ENCODE data around the gene DNLZ. TPM values are rescaled to one million over a fixed set of nuclear protein-coding genes. Genes with fewer than 3 reads are reported as not detected.

Gene DNLZ
- polyA plus RNA-seq, 1 of the 3 experiments (the other 2 are of a cell fraction): 40.6 TPM

GRCh38 chr9:136391737-136392537 lies 28.4 kb upstream of the DNLZ start (continued):
- no peak for TF ChIP-seq REST (IDR thresholded peaks at IDR 0.05; ENCODE audit: low read depth, low read length)
- no peak for TF ChIP-seq SMC3 (IDR thresholded peaks at IDR 0.05; ENCODE audit: low read depth, low read length)

- H3K36me3 ChIP-seq (replicated peaks in 1 of 2; ENCODE audit: control insufficient read depth in 1 of 2, insufficient read depth in 2 of 2, low read length in 1 of 2): peaks cover 39 to 61% of the 10 kb centered on the region in 2 experiments
- CTCF ChIA-PET: interaction anchor here (1.1 to 2.6 kb wide), 5 partner anchors 11 to 77 kb away, joined by 3 to 11 read pairs (median 8); partner anchors contain the start of genes DNLZ and SNAPC4
These were observed 25.9 kb upstream of the DNLZ start for GRCh38 chr9:136389396-136389795.

More at GRCh38 chr9:136389396-136389795, 25.9 kb upstream of the DNLZ start:
- WGBS (ENCODE audit: low lambda C conversion rate): 94% methylated on average over 12 of the region's 14 CpGs
- Histone ChIP-seq H3K4me3 (ENCODE audit: low read depth in 2 of 2, low read length in 1 of 2) (no peak overlapping the region), H3K79me2 (ENCODE audit: insufficient read depth) (0 out of 2 replicates have a peak, but pooled peaks cover 9% of the 10 kb centered on the region), H3K9me2 (no peaks in the 10 kb centered on the region), H3F3A (replicated peaks; ENCODE audit: insufficient read depth) (peaks cover 10% of the 10 kb centered on the region), H3K27me3 (ENCODE audit: insufficient read depth) (no peaks in the 10 kb centered on the region), H3K4me2 (no peak overlapping the region), H4K20me1 (ENCODE audit: insufficient read depth) (no peaks in the 10 kb centered on the region), H3K4me1 (ENCODE audit: control insufficient read depth in 1 of 2, insufficient read depth in 2 of 2, low read depth in 1 of 2, low read length in 1 of 2) (no peaks in the 10 kb centered on the region), H3K9ac (no peak overlapping the region), H2AFZ (ENCODE audit: low read depth) (no peak overlapping the region), H3K9me3 (no peaks in the 10 kb centered on the region), H3K27ac (ENCODE audit: low read depth in 2 of 2, low read length in 1 of 2) (no peak overlapping the region)
- DNase-seq: no peak
- TF ChIP-seq IRF3 (IDR thresholded peaks at IDR 0.05; ENCODE audit: low read depth, low read length) (no peak), ZBTB33 (IDR thresholded peaks at IDR 0.05; ENCODE audit: borderline replicate concordance, low read depth) (no peak), SMC3 (IDR thresholded peaks at IDR 0.05; ENCODE audit: low read depth, low read length) (no peak), RXRA (IDR thresholded peaks at IDR 0.05; ENCODE audit: borderline replicate concordance, low read depth) (no peak), FOSL2 (IDR thresholded peaks at IDR 0.05; ENCODE audit: borderline replicate concordance, low read depth) (no peak), MAX (IDR thresholded peaks at IDR 0.05; ENCODE audit: low read depth) (no peak), MXI1 (IDR thresholded peaks at IDR 0.05; ENCODE audit: low read depth, low read length) (no peak), EP300 (IDR thresholded peaks at IDR 0.05; ENCODE audit: borderline replicate concordance in 1 of 2, low read depth in 1 of 2, low read length in 1 of 2) (no peak), JUND (IDR thresholded peaks at IDR 0.05) (no peak), MEF2A (IDR thresholded peaks at IDR 0.05; ENCODE audit: borderline replicate concordance, low read depth) (no peak), USF1 (IDR thresholded peaks at IDR 0.05; ENCODE audit: borderline replicate concordance, low read depth) (no peak), FOXJ3 (CRISPR knock-in tag; IDR thresholded peaks at IDR 0.05) (no peak), POLR2AphosphoS5 (IDR thresholded peaks at IDR 0.05; ENCODE audit: low read depth, low read length) (no peak), SIN3A (IDR thresholded peaks at IDR 0.05; ENCODE audit: borderline replicate concordance, low read depth, low read length) (no peak), RCOR1 (IDR thresholded peaks at IDR 0.05; ENCODE audit: low read length) (no peak), ELF1 (IDR thresholded peaks at IDR 0.05) (no peak), FOXM1 (IDR thresholded peaks at IDR 0.05; ENCODE audit: low read depth) (no peak)
- POLR2A ChIA-PET: interaction anchor here (1.2 to 1.8 kb wide), 2 partner anchors 17 to 26 kb away, joined by 4 to 5 read pairs; partner anchors contain the start of gene DNLZ

Measured in SK-N-SH (cell line).